Measurements from ENCODE around the gene NCKAP1.
"Not testable (repeated sequence)": the region's sequence is repeated elsewhere in the genome, so short reads cannot be mapped to it uniquely, and the experiment has no call there.

The NCKAP1 gene

GRCh38 chr2:182911813-182912517 is 126.3 kb downstream of the NCKAP1 start:
- no peak for DNase-seq

GRCh38 chr2:182910965-182911364 is 127.3 kb downstream of the NCKAP1 start:
- DNase-seq: no peak

GRCh38 chr2:182907081-182907830 is 131.0 kb downstream of the NCKAP1 start:
- no peak for DNase-seq

GRCh38 chr2:182906454-182906853 is 131.8 kb downstream of the NCKAP1 start:
- no peak for DNase-seq

- no peak for DNase-seq
These were observed 133.4 kb downstream of the NCKAP1 start for GRCh38 chr2:182904844-182905243.

GRCh38 chr2:182903566-182903965 is 134.7 kb downstream of the NCKAP1 start:
- DNase-seq: no peak

GRCh38 chr2:182901748-182902147 is 136.5 kb downstream of the NCKAP1 start:
- no peak for DNase-seq

- DNase-seq: no peak
These were observed 139.5 kb downstream of the NCKAP1 start for GRCh38 chr2:182898718-182899117.

GRCh38 chr2:182897137-182897536 is 141.1 kb downstream of the NCKAP1 start:
- no peak for DNase-seq

- no peak for DNase-seq
These were observed 142.5 kb downstream of the NCKAP1 start for GRCh38 chr2:182895798-182896197.

- no peak for DNase-seq
These were observed 143.1 kb downstream of the NCKAP1 start for GRCh38 chr2:182895169-182895568.

- no peak for DNase-seq
These were observed 144.1 kb downstream of the NCKAP1 start for GRCh38 chr2:182894174-182894573.

GRCh38 chr2:182893666-182894065 is 144.6 kb downstream of the NCKAP1 start:
- DNase-seq: no peak

- DNase-seq: not testable (repeated sequence)
These were observed 145.2 kb downstream of the NCKAP1 start for GRCh38 chr2:182893035-182893434.

GRCh38 chr2:182891611-182892010 is 146.6 kb downstream of the NCKAP1 start:
- DNase-seq: no peak

GRCh38 chr2:182890773-182891378 is 147.4 kb downstream of the NCKAP1 start:
- DNase-seq: no peak

- DNase-seq: no peak
These were observed 148.0 kb downstream of the NCKAP1 start for GRCh38 chr2:182890305-182890704.

GRCh38 chr2:182887753-182888415 is 150.4 kb downstream of the NCKAP1 start:
- no peak for DNase-seq

GRCh38 chr2:182887093-182887492 is 151.2 kb downstream of the NCKAP1 start:
- no peak for DNase-seq

GRCh38 chr2:182885771-182886170 is 152.5 kb downstream of the NCKAP1 start:
- no peak for DNase-seq

GRCh38 chr2:182883451-182883850 is 154.8 kb downstream of the NCKAP1 start:
- DNase-seq: no peak

- not testable (repeated sequence) for DNase-seq
These were observed 158.2 kb downstream of the NCKAP1 start for GRCh38 chr2:182880100-182880499.

- DNase-seq: not testable (repeated sequence)
These were observed 161.6 kb downstream of the NCKAP1 start for GRCh38 chr2:182876653-182877052.

Measured in right kidney (tissue), 1 donor.